Measurements from ENCODE around the gene ARHGEF16.

DNA sequence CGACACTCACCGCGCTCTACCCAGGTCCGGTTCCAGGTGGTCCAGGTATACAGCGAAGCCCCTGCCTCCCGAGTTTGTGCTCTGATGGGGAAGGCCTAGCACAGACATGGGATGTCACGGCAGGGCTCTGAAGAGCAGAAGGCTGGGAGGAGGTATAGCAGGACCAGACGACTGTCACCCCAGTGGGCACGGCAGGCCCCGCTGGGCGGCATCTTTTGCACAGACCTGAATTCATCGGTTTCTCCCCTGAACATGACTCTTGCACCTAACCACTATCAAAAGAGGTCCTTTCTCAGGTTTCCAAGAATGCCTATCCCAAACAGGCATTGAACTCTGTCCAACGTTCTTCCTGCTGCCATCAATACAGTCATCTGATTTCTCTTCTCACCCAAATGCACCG lies 30.6 kb downstream of the ARHGEF16 start:
- TF ChIP-seq, protein P1, sequence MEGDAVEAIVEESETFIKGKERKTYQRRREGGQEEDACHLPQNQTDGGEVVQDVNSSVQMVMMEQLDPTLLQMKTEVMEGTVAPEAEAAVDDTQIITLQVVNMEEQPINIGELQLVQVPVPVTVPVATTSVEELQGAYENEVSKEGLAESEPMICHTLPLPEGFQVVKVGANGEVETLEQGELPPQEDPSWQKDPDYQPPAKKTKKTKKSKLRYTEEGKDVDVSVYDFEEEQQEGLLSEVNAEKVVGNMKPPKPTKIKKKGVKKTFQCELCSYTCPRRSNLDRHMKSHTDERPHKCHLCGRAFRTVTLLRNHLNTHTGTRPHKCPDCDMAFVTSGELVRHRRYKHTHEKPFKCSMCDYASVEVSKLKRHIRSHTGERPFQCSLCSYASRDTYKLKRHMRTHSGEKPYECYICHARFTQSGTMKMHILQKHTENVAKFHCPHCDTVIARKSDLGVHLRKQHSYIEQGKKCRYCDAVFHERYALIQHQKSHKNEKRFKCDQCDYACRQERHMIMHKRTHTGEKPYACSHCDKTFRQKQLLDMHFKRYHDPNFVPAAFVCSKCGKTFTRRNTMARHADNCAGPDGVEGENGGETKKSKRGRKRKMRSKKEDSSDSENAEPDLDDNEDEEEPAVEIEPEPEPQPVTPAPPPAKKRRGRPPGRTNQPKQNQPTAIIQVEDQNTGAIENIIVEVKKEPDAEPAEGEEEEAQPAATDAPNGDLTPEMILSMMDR (IDR thresholded peaks at IDR 0.05 in 8 of 11, conservative IDR thresholded peaks at IDR 0.05 in 3 of 11), result no peak
- TF ChIP-seq POLR2A (IDR thresholded peaks at IDR 0.05) (no peak), POLR2AphosphoS5 (IDR thresholded peaks at IDR 0.05) (no peak)

All from spleen (tissue), 7 donors.